ENCODE measurements around the gene CAT. TPM values are rescaled to one million over a fixed set of nuclear protein-coding genes. Genes with fewer than 3 reads are reported as not detected.

CAT gene
- total RNA-seq, 1 donor from 2014 or later, result not detected

GRCh38 chr11:34443136-34443535 lies 4.4 kb downstream of the CAT start:
- Mint-ChIP-seq H3K4me1 (no peaks in the 10 kb centered on the region), H3K9me3 (no peaks in the 10 kb centered on the region), H3K36me3 (no peaks in the 10 kb centered on the region), H3K27ac (no peak overlapping the region), H3K4me3 (no peak overlapping the region), H3K27me3 (ENCODE audit: insufficient read depth, low read depth) (peaks cover 7% of the 10 kb centered on the region)
- no peak for DNase-seq (ENCODE audit: low spot score)
- H3F3A ChIP-seq (ENCODE audit: low read depth), result no peaks in the 10 kb centered on the region
- TF ChIP-seq CTCF (IDR thresholded peaks at IDR 0.05), result no peak
- TF ChIP-seq EZH2 (IDR thresholded peaks at IDR 0.05), result no peak
- TF ChIP-seq EZH2phosphoT487 (IDR thresholded peaks at IDR 0.05), result no peak
- H3K27me3 ChIP-seq, result no peaks in the 10 kb centered on the region
- no peaks in the 10 kb centered on the region for H3K4me1 ChIP-seq
- no peak overlapping the region for H2AFZ ChIP-seq (replicated peaks)
- no peak overlapping the region for H3K4me3 ChIP-seq
- no peak overlapping the region for H3K9ac ChIP-seq
- H3K9me3 ChIP-seq (ENCODE audit: low read depth), result no peaks in the 10 kb centered on the region
- H4K20me1 ChIP-seq (ENCODE audit: low read depth), result no peaks in the 10 kb centered on the region
- H3K79me2 ChIP-seq (ENCODE audit: low read depth), result no peaks in the 10 kb centered on the region
- no peak overlapping the region for H3K27ac ChIP-seq
- H3K36me3 ChIP-seq, result no peaks in the 10 kb centered on the region
- H3K4me2 ChIP-seq, result no peak overlapping the region

- no peaks in the 10 kb centered on the region for H3K79me2 ChIP-seq (ENCODE audit: low read depth)
- peaks cover 7% of the 10 kb centered on the region for H3K27me3 Mint-ChIP-seq (ENCODE audit: insufficient read depth, low read depth)
- no peaks in the 10 kb centered on the region for H3F3A ChIP-seq (ENCODE audit: low read depth)
- H2AFZ ChIP-seq (replicated peaks), result no peak overlapping the region
- no peaks in the 10 kb centered on the region for H3K27me3 ChIP-seq
- no peak overlapping the region for H3K4me3 Mint-ChIP-seq
- no peaks in the 10 kb centered on the region for H3K4me1 ChIP-seq
- H3K9me3 Mint-ChIP-seq, result no peaks in the 10 kb centered on the region
- no peaks in the 10 kb centered on the region for H4K20me1 ChIP-seq (ENCODE audit: low read depth)
- H3K4me1 Mint-ChIP-seq, result no peaks in the 10 kb centered on the region
- H3K4me3 ChIP-seq, result no peak overlapping the region
- no peak for TF ChIP-seq EZH2 (IDR thresholded peaks at IDR 0.05)
- TF ChIP-seq EZH2phosphoT487 (IDR thresholded peaks at IDR 0.05), result no peak
- TF ChIP-seq CTCF (IDR thresholded peaks at IDR 0.05), result no peak
- H3K27ac ChIP-seq, result no peak overlapping the region
- no peak overlapping the region for H3K27ac Mint-ChIP-seq
- DNase-seq (ENCODE audit: low spot score), result no peak
- no peaks in the 10 kb centered on the region for H3K36me3 ChIP-seq
- H3K9me3 ChIP-seq (ENCODE audit: low read depth), result no peaks in the 10 kb centered on the region
- H3K36me3 Mint-ChIP-seq, result no peaks in the 10 kb centered on the region
- H3K9ac ChIP-seq, result no peak overlapping the region
- no peak overlapping the region for H3K4me2 ChIP-seq
Measured at GRCh38 chr11:34444428-34444827, 5.7 kb downstream of the CAT start.

GRCh38 chr11:34445956-34446355 lies 7.2 kb downstream of the CAT start:
- H3K36me3 ChIP-seq, result no peaks in the 10 kb centered on the region
- no peak overlapping the region for H2AFZ ChIP-seq (replicated peaks)
- H3K27ac Mint-ChIP-seq, result no peak overlapping the region
- H3K4me1 ChIP-seq, result no peaks in the 10 kb centered on the region
- H3K27me3 ChIP-seq, result no peaks in the 10 kb centered on the region
- H3K9me3 Mint-ChIP-seq, result no peaks in the 10 kb centered on the region
- H3K79me2 ChIP-seq (ENCODE audit: low read depth), result no peaks in the 10 kb centered on the region
- no peak overlapping the region for H3K27ac ChIP-seq
- H3K9me3 ChIP-seq (ENCODE audit: low read depth), result no peaks in the 10 kb centered on the region
- H3K4me1 Mint-ChIP-seq, result no peaks in the 10 kb centered on the region
- no peak for DNase-seq (ENCODE audit: low spot score)
- no peak overlapping the region for H3K9ac ChIP-seq
- H3K27me3 Mint-ChIP-seq (ENCODE audit: insufficient read depth, low read depth), result peaks cover 7% of the 10 kb centered on the region
- no peaks in the 10 kb centered on the region for H3K36me3 Mint-ChIP-seq
- H4K20me1 ChIP-seq (ENCODE audit: low read depth), result no peaks in the 10 kb centered on the region
- H3K4me2 ChIP-seq, result no peak overlapping the region
- no peak overlapping the region for H3K4me3 ChIP-seq
- no peak for TF ChIP-seq EZH2 (IDR thresholded peaks at IDR 0.05)
- TF ChIP-seq EZH2phosphoT487 (IDR thresholded peaks at IDR 0.05), result no peak
- no peak for TF ChIP-seq CTCF (IDR thresholded peaks at IDR 0.05)
- no peak overlapping the region for H3K4me3 Mint-ChIP-seq
- no peaks in the 10 kb centered on the region for H3F3A ChIP-seq (ENCODE audit: low read depth)

Data from neural progenitor cell (in vitro differentiated cells).